ENCODE results near the gene EPHA7. TPM values are rescaled to one million over a fixed set of nuclear protein-coding genes. Genes with fewer than 3 reads are reported as not detected.

The EPHA7 gene
- total and polyA plus RNA-seq, 2 of the 4 experiments (the other 2 are of a cell fraction), result not detected

- ChIA-PET POLR2A (ENCODE audit: unreplicated experiment) (no interaction called here), CTCF (no interaction called here)
- Histone ChIP-seq H2BK15ac (ENCODE audit: low read depth, low read length) (no peak overlapping the region), H4K91ac (ENCODE audit: insufficient read depth, low read depth, low read length) (no peak overlapping the region), H3K18ac (ENCODE audit: low read depth, low read length) (no peak overlapping the region), H3K4me1 (ENCODE audit: control insufficient read depth, insufficient read depth, low read length) (no peaks in the 10 kb centered on the region), H4K5ac (ENCODE audit: low read depth, low read length) (no peak overlapping the region), H2AFZ (replicated peaks; ENCODE audit: low read length, poor library complexity) (no peak overlapping the region), H2AK9ac (replicated peaks; ENCODE audit: low read depth, low read length, poor library complexity) (no peak overlapping the region), H3K4ac (ENCODE audit: low read depth, low read length) (no peak overlapping the region), H4K8ac (ENCODE audit: low read depth in 2 of 2, low read length in 2 of 2) (no peak overlapping the region), H3K27me3 (ENCODE audit: control insufficient read depth, insufficient read depth, low read length) (no peaks in the 10 kb centered on the region), H3K14ac (replicated peaks; ENCODE audit: low read depth, low read length) (no peak overlapping the region), H3K56ac (ENCODE audit: extremely low read depth, insufficient read depth, low read length) (no peak overlapping the region), H3K23ac (ENCODE audit: low read depth, low read length) (no peak overlapping the region), H3K4me2 (ENCODE audit: low read depth, low read length) (no peak overlapping the region), H3K9me1 (ENCODE audit: insufficient read depth, low read length) (no peaks in the 10 kb centered on the region), H2AK5ac (ENCODE audit: low read depth, low read length) (no peak overlapping the region), H2BK120ac (ENCODE audit: low read depth, low read length) (no peak overlapping the region), H3K36me3 (ENCODE audit: control insufficient read depth, insufficient read depth, low read length) (no peaks in the 10 kb centered on the region), H2BK5ac (ENCODE audit: low read depth, low read length, poor library complexity, severe bottlenecking) (no peak overlapping the region), H3K27ac (ENCODE audit: insufficient read depth, low read length) (no peak overlapping the region), H4K20me1 (ENCODE audit: insufficient read depth, low read length) (no peaks in the 10 kb centered on the region), H3K4me3 (ENCODE audit: insufficient read depth, low read depth, low read length) (no peak overlapping the region), H3K9ac (ENCODE audit: low read depth, low read length) (no peak overlapping the region), H3K79me1 (ENCODE audit: low read depth in 1 of 2, low read length in 2 of 2) (no peaks in the 10 kb centered on the region), H3K9me3 (ENCODE audit: control insufficient read depth, insufficient read depth, low read length) (no peaks in the 10 kb centered on the region), H2BK20ac (ENCODE audit: low read depth, low read length) (no peak overlapping the region)
- BruUV-seq (replicated peaks), result no TSS peak
- no peak for ATAC-seq (ENCODE audit: low read depth)
- dilution Hi-C loops (cut with HindIII; ENCODE audit: low sequenced_read_pairs, unreplicated experiment) (no loop called here), intact Hi-C loops (cut with micrococcal nuclease) (no loop called here), in situ Hi-C loops (cut with MboI; ENCODE audit: low sequenced_read_pairs) (no loop called here)
- TF ChIP-seq MAFK (IDR thresholded peaks at IDR 0.05; ENCODE audit: low read depth, low read length) (peak; percentile 99), RFX5 (IDR thresholded peaks at IDR 0.05; ENCODE audit: low read depth, low read length) (no peak)
- DNase-seq, result no peak
These were observed 123.7 kb downstream of the EPHA7 start for GRCh38 chr6:93295631-93296030.
